Renal cortical epithelial cell (primary cell): ENCODE results near the gene C5. TPM values are rescaled to one million over a fixed set of nuclear protein-coding genes. Genes with fewer than 3 reads are reported as not detected.
"Not testable (repeated sequence)": the region's sequence is repeated elsewhere in the genome, so short reads cannot be mapped to it uniquely, and the experiment has no call there.

Source experiments
- DNase-seq: peaks from one replicate; pipeline ENCODE4 v3.0.0-alpha.2; 2011; ENCODE audit warnings: low read depth
- total RNA-seq: library from RNA; depleted of rRNA; stranded (reverse); fragments of >200 nt; gene quantifications from 2 replicates; pipeline ENCODE4 v1.2.3, GENCODE V29; 2014

Gene C5
- 0.87 and 2.6 TPM in 2 replicates for total RNA-seq

- DNase-seq: peak; percentile 39
Observed at GRCh38 chr9:121050128-121050988, at the start of gene C5. Gene C5, minus strand, starts transcription at chr9:121050275. Its CDS starts 29 bp downstream, at chr9:121050246.

GRCh38 chr9:121098567-121099198 lies 48.6 kb upstream of the C5 start:
- no peak for DNase-seq

- DNase-seq: no peak
Observed at GRCh38 chr9:121095057-121095456, 45.0 kb upstream of the C5 start.

GRCh38 chr9:121090743-121091142 lies 40.7 kb upstream of the C5 start:
- not testable (repeated sequence) for DNase-seq

- no peak for DNase-seq
Observed at GRCh38 chr9:121088576-121088975, 38.5 kb upstream of the C5 start.

- no peak for DNase-seq
Observed at GRCh38 chr9:121085661-121086060, 35.6 kb upstream of the C5 start.

- DNase-seq: no peak
Observed at GRCh38 chr9:121082075-121082474, 32.0 kb upstream of the C5 start.

- DNase-seq: peak; percentile 7
Observed at GRCh38 chr9:121075251-121076036, 25.4 kb upstream of the C5 start.

- DNase-seq: peak; percentile 66
Observed at GRCh38 chr9:121074370-121075250, 24.5 kb upstream of the C5 start, which contains the start of gene CNTRL. Gene CNTRL, plus strand, starts transcription at chr9:121074955. Its CDS starts 13,372 bp downstream, at chr9:121088327.

- DNase-seq: no peak
Observed at GRCh38 chr9:121073038-121073437, 23.0 kb upstream of the C5 start.

GRCh38 chr9:121071756-121072421 lies 21.8 kb upstream of the C5 start:
- DNase-seq: no peak

GRCh38 chr9:121071370-121071755 lies 21.3 kb upstream of the C5 start:
- no peak for DNase-seq

- DNase-seq: no peak
Observed at GRCh38 chr9:121069396-121069795, 19.3 kb upstream of the C5 start.

GRCh38 chr9:121067640-121068039 lies 17.6 kb upstream of the C5 start:
- DNase-seq: no peak

GRCh38 chr9:121066850-121067249 lies 16.8 kb upstream of the C5 start:
- no peak for DNase-seq

- DNase-seq: peak; percentile 70
Observed at GRCh38 chr9:121059998-121060636, 10.0 kb upstream of the C5 start.

- no peak for DNase-seq
Observed at GRCh38 chr9:121059513-121059912, 9.4 kb upstream of the C5 start.

GRCh38 chr9:121057821-121058220 lies 7.7 kb upstream of the C5 start:
- no peak for DNase-seq

GRCh38 chr9:121055642-121056143 lies 5.6 kb upstream of the C5 start:
- DNase-seq: no peak

- DNase-seq: no peak
Observed at GRCh38 chr9:121053544-121053943, 3.5 kb upstream of the C5 start.
